HG02571 (cell line): ENCODE results near the gene ARHGAP8.
"Not testable (repeated sequence)": the region's sequence is repeated elsewhere in the genome, so short reads cannot be mapped to it uniquely, and the experiment has no call there.

Experiments used
- ATAC-seq: cut with Tn5 transposase; IDR thresholded peaks from one replicate; pipeline ENCODE4 v1.9.1; 2021; ENCODE audit warnings: mild to moderate bottlenecking, moderate library complexity; ENCODE audit not compliant: unreplicated experiment

ARHGAP8 gene

GRCh38 chr22:44737406-44738346 lies 14.7 kb upstream of the ARHGAP8 start:
- no peak for ATAC-seq

DNA sequence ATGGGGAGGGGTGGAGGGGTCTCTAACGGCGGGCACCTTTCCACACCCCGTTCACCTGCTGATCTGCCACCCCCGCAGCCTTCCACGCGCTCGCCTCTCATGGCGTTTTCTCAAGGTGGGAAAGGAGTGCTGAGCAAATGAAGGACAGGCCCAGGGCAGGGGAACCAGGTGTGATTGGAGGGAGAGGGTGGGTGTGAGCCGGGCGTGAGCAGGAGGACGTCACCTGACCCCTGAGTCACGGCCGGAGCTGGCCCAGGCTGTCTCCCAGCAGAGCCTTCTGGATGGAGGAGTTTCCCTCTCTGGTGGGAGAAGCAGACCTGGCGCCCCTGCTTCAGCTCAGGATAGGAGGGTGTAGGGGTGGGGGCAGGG lies 14.0 kb upstream of the ARHGAP8 start:
- ATAC-seq = no peak

DNA sequence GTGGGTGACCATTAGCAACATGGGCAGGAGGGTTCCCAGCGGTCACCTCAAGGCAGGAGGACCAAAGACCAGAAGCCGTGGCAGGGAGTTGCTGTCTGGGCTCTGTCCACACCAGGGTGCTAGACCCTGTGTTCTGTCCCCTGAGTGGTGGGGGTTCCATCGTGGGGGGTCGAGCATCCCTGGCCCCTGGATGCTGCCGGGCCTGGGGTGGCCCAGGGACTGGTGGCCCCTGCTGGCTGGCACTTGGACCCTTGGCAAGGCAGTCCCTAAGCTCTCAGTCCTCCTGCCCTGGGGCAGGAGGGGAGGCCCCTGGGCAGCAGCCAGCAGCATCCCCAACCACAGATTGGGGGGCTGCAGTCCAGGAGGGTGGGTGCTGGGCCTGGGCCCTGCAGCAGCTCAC lies 13.4 kb upstream of the ARHGAP8 start:
- ATAC-seq = no peak

DNA sequence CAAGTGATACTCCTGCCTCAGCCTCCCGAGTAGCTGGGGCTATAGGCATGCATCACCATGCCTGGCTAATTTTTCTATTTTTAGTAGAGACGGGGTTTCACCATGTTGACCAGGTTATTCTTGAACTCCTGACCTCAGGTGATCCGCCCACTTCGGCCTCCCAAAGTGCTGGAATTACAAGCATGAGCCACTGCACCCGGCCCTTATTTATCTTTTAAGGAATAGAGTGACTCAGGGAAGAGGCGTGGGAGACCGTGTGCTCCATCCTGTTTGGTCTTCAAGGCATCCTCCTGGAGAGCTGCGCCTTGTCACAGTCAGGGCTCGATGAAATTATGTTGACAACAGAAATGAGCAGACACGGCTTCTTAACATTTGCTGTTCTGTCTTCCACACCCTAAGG lies 12.7 kb upstream of the ARHGAP8 start:
- not testable (repeated sequence) for ATAC-seq

DNA sequence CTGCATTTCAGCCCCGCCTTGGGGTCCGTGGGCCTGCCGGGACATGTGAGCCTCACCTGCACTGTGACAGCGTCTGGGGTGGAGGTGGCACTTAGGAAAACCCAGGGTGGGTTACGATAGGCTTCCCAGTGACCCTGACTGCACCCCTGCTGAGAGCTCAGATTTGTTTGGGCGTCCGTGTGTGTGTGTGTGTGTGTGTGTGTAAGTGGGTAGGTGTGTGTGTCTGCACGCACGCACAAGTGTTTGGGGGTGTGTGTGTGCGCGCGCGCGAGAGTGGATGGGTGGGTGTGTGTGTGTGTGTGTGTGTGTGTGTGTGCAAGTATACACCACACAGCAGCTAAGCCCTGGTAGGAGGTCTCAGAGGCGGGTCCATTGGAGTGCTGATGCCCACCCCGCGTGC lies 12.1 kb upstream of the ARHGAP8 start:
- no peak for ATAC-seq

DNA sequence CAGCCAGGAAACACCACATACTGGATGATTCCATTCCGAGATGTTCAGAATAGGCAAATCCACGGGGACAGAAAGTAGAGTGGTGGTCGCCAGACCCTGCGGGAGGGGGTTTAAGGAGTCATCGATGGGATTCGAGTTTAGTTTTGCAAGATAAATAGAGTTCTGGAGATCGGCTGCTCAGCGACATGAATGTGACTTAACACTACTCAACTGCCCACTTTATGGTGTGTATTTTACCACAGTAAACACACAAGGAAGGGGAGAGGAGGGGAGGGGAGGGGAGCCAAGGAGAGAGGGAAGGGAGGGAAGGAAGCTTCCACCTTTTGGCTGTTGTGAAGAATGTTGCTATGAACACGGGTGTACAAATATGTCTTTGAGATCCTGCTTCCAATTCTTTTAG lies 10.4 kb upstream of the ARHGAP8 start:
- ATAC-seq = no peak

DNA sequence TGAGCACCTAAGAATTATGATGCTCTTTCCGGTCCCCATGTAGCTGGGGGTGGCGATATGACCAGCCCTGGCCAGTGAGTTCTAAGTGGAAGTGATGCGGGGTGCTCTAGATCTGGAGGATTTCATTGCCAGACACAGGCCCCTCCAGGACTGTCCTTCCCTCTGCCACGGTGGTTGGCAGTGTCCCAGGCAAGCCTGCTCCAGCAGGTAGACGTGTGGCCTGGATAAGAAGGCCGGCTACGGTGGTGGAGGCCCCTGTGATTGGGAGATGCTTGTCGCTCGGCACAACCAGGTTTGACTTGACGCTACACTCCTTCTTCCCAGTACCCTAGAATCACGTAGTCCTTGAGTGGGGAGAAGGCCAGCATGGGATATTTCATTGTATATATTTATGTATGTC lies 9.1 kb upstream of the ARHGAP8 start:
- no peak for ATAC-seq

- ATAC-seq = no peak
Observed at GRCh38 chr22:44743804-44744211, 8.6 kb upstream of the ARHGAP8 start.

DNA sequence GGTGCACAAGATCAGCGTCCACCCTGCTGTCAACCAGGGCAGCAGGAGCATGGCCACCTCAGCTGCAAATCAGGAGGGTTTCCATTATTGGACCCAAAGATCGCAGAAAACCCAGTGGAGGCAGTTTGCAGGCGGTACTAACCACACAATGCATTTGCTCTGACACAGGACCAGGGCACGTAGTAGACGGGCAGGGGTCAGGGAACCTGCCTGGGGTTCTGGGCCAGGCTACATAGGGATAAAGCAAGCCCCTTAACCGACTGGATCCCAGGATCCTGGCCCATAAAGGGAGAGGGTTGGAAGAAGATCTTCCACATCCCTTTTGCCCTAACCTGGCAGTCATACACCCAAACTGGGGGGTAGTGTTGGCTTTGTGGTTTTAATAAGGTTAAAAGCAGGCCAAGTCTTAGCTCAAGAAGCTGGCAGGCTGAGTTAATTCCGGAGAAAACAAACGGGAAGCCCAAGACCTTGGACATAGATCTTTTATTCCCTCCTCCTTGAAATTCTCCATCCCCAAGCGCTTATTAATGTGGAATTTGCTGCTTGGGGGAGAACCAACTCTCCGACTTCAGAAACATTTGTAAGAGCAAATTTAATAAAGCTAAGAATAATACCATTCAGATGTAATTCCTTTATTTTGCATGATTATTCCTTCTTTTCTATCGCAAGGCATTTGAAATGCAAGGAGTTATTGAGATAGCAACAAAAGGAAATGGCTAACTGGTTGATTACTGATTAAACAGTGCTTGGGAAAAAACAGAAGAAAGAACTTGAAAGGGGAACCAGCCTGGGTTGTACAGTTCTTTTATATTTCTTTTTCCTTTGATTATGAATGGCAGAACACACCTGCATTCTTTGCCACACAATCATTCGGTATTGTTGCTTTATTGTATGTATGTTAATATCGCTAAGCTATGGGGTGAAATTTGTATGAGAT lies 6.3 kb upstream of the ARHGAP8 start:
- no peak for ATAC-seq

DNA sequence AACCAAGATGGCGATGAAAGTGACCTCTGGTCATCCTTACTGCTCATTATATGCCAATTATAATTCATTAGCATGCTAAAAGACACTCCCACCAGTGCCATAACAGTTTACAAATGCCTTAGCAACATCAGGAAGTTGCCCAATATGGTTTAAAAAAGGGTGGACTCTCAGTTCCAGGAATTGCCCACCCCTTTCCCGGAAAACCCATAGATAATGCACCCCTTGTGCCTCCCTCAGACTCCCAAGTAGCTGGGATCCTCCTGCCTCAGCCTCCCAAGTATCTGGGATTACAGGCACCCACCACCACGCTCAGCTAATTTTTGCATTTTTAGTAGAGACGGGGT lies 4.6 kb upstream of the ARHGAP8 start:
- ATAC-seq = not testable (repeated sequence)

DNA sequence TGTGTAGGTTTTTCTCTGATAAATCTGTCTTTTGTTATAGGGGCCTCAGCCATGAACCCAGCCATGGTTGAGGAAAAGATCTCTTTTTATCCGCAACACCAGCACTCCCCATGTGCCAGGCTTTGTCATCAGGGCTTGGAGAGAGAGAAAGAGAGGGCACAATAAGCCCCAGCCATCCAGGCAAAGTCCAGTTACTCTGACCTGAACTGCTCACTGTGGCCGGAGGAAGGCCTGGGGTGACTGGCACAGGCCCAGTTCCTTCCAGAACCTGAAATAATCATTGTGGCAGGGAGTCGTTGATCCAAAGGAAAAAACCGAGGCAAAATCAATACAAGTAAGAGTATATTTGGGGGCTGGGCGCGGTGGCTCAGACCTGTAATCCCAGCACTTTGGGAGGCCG lies 3.9 kb upstream of the ARHGAP8 start:
- ATAC-seq = no peak

GRCh38 chr22:44750481-44750880 lies 1.9 kb upstream of the ARHGAP8 start:
- ATAC-seq = no peak

GRCh38 chr22:44753189-44754042 lies 1.0 kb downstream of the ARHGAP8 start:
- no peak for ATAC-seq

GRCh38 chr22:44754998-44755397 lies 2.6 kb downstream of the ARHGAP8 start:
- ATAC-seq = no peak

DNA sequence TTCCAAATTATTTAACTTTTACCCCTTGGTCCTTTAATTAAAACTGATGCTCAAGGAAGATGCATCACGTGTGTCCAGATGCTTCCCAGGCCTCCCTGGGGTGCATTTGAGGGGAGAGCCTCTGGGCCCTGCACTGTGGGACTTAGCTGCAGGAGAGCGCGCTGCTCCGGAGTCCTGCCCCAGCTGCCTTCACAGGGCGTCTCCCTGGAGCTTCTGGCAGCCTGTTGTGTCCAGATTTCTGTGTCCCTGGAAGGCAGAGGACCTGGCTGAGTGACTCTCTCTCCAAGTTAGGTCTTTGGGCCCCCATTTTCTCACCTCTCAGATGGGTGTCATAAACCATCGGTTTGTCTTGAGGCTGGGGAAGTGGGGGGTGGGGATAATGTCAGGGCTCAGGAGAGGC lies 3.0 kb downstream of the ARHGAP8 start:
- ATAC-seq = no peak

GRCh38 chr22:44755956-44756361 lies 3.6 kb downstream of the ARHGAP8 start:
- ATAC-seq = no peak

DNA sequence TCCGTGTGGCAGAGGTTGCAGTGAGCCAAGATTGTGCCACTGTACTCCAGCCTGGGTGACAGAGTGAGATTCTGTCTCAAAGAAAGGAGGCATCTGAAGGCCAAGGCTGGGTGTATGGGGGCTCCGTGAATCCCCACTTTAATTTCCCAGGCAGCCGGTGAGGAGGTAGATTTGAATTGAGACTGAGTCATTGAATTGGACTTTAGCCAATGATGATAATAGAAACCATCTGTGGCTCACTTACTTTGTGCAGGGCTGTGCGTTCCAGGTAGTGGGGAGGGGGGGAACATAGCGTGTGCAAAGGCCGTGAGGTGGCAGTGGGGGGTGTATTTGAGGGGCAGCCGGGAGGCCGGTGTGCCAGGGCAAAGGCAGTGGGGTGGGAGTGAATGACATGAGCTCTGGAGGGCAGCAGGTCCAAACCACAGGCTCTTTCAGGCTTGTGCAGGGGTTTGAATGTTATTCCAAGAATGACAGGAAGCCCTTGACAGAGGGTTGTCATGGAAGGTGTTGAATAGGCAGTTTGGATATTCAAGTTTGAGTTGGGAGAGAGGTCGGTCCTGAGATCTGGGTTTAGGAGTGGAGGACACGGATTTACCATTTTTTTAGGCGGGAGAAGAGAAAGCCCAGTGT lies 6.1 kb downstream of the ARHGAP8 start:
- ATAC-seq = no peak

DNA sequence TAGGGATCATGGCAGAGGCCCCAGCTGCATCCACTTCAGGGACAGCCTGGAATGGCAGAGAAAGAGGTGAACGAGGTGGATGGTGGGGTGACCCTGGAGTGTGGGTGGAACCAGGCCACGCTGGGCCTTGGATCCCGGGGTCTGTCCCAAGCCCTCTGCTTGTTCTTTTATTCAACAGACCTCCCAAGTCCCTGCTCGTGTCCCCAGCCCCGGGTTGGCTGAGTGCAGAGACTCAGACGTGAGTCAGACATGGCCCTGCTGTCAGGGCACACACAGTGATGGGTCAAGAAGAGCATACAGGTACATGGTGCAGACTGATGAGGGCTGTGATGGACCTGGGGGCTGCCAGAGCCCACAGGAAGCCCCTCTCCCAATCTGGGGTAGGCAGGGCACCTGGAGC lies 6.6 kb downstream of the ARHGAP8 start:
- ATAC-seq = no peak

DNA sequence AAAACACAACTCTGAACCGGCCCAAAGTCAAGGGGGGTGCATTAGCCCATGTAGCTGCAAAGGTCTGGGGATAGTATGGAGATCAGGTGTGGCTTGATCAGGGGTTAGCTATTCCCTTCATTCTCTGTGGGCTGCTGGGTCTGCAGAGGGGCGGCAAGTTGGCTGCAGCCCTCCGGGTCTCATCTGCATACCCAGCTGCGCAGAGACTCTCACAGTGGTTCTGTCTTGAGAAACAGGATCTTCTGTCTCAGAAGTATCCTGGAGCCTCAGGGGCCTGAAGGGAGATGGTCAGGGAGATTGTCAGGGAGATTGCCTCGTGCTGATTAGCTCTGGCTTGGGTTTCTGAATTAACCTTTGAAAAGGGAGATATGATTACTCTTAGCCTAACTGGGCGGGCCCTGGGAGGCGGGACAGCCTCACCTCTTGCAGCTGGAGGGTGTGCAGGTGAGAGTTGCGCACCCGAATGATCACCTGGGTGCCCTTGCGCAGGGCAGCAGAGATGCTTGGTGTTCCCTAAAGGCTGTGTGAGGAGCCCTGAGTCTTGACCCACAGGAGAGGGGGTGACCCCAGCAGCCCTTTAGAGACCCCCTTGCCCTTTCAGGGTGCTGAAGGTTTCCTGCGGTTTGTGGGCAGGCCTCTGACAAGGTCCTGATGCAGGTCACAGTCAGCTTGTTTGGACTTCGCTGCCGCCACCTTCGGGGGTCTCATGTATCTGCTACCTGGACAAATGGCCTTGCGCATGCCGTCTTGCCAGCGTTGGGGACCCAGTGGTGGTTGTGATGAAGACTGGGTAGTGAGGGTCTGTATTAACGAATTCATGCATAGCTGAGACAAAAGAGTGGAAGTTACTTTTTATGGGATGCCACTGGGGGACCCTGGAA lies 7.3 kb downstream of the ARHGAP8 start:
- ATAC-seq = no peak

- no peak for ATAC-seq
Observed at GRCh38 chr22:44760476-44760875, 8.1 kb downstream of the ARHGAP8 start.
